Glutamatergic neuron (in vitro differentiated cells): Measurements from ENCODE around the gene COG6. TPM values are rescaled to one million over a fixed set of nuclear protein-coding genes. Genes with fewer than 3 reads are reported as not detected.

Experiments
- DNase-seq: peaks from one replicate; pipeline ENCODE4 v3.0.0; 2022
- H3K27ac Mint-ChIP-seq: one replicate; pipeline ENCODE4 v1.8.0; 2020; ENCODE audit warnings: mild to moderate bottlenecking, mixed read lengths, inconsistent platforms; ENCODE audit not compliant: unreplicated experiment
- H3K27me3 Mint-ChIP-seq: one replicate; pipeline ENCODE4 v1.8.0; 2020; ENCODE audit warnings: mild to moderate bottlenecking, moderate library complexity, mixed read lengths, inconsistent platforms; ENCODE audit not compliant: unreplicated experiment
- H3K36me3 Mint-ChIP-seq: one replicate; pipeline ENCODE4 v1.8.0; 2020; ENCODE audit warnings: mild to moderate bottlenecking, mixed read lengths, inconsistent platforms; ENCODE audit not compliant: unreplicated experiment
- H3K4me1 Mint-ChIP-seq: one replicate; pipeline ENCODE4 v1.8.0; 2020; ENCODE audit warnings: mild to moderate bottlenecking, low read depth, mixed read lengths, inconsistent platforms; ENCODE audit not compliant: unreplicated experiment
- H3K4me3 Mint-ChIP-seq: one replicate; pipeline ENCODE4 v1.8.0; 2020; ENCODE audit warnings: mild to moderate bottlenecking, mixed read lengths, inconsistent platforms; ENCODE audit not compliant: unreplicated experiment
- H3K9me3 Mint-ChIP-seq: one replicate; pipeline ENCODE4 v1.8.0; 2020; ENCODE audit warnings: mild to moderate bottlenecking, moderate library complexity, mixed read lengths, inconsistent platforms; ENCODE audit not compliant: unreplicated experiment
- CTCF ChIP-seq: fragments of 200-600 bp; sonication (generic); IDR thresholded peaks from one replicate; pipeline ENCODE4 v1.5.0; 2021; ENCODE audit not compliant: partially characterized antibody, unreplicated experiment
- long read RNA-seq: library from polyadenylated mRNA; unstranded; transcript quantifications from one replicate; pipeline ENCODE4 v2.0.0, GENCODE V29; 2020; ENCODE audit not compliant: unreplicated experiment
- total RNA-seq: library from RNA; stranded (reverse); fragmentation: NEBNext Ultra II Directional; extraction: Animal tissue kit (Norgen Biotek cat#: 25700); gene quantifications from one replicate; pipeline ENCODE4 v1.2.1, GENCODE V29; 2021; ENCODE audit not compliant: unreplicated experiment

Gene COG6
- total RNA-seq: 25.5 TPM
- long read RNA-seq, partial matches to known transcripts: 0 of 2 reads
- long read RNA-seq, other reads (novel, unspliced or antisense): 1 of 2 reads

- peaks cover 5% of the 10 kb centered on the region for H3K9me3 Mint-ChIP-seq
- H3K27ac Mint-ChIP-seq: peak within 1 kb of the TSS; percentile 10
- TF ChIP-seq CTCF: no peak
- H3K4me3 Mint-ChIP-seq: peak within 1 kb of the TSS; percentile 98
- peaks cover 8% of the 10 kb centered on the region for H3K27me3 Mint-ChIP-seq
- peak; percentile 95 for DNase-seq
- H3K4me1 Mint-ChIP-seq: peaks cover 1% of the 10 kb centered on the region
- no peaks in the 10 kb centered on the region for H3K36me3 Mint-ChIP-seq
Measured at GRCh38 chr13:39655569-39656324, at the start of gene COG6. Gene COG6 (plus strand): TSS chr13:39655662. CDS start chr13:39655727, 65 bp downstream.

- no peak for DNase-seq
- Mint-ChIP-seq H3K4me3 (no peak overlapping the region), H3K4me1 (peaks cover 6% of the 10 kb centered on the region), H3K36me3 (no peaks in the 10 kb centered on the region), H3K9me3 (no peaks in the 10 kb centered on the region), H3K27me3 (peaks cover 7% of the 10 kb centered on the region), H3K27ac (no peak overlapping the region)
- no peak for TF ChIP-seq CTCF
Measured at GRCh38 chr13:39605677-39606320, 49.7 kb upstream of the COG6 start.

GRCh38 chr13:39607876-39608275, 47.6 kb upstream of the COG6 start:
- H3K27ac Mint-ChIP-seq: no peak overlapping the region
- peaks cover 2% of the 10 kb centered on the region for H3K27me3 Mint-ChIP-seq
- DNase-seq: no peak
- H3K9me3 Mint-ChIP-seq: no peaks in the 10 kb centered on the region
- no peak for TF ChIP-seq CTCF
- H3K4me3 Mint-ChIP-seq: no peak overlapping the region
- H3K4me1 Mint-ChIP-seq: peaks cover 3% of the 10 kb centered on the region
- H3K36me3 Mint-ChIP-seq: no peaks in the 10 kb centered on the region

GRCh38 chr13:39612023-39612637, 43.3 kb upstream of the COG6 start:
- Mint-ChIP-seq H3K4me3 (no peak overlapping the region), H3K27ac (no peak overlapping the region), H3K9me3 (no peaks in the 10 kb centered on the region), H3K36me3 (no peaks in the 10 kb centered on the region), H3K27me3 (peaks cover 2% of the 10 kb centered on the region), H3K4me1 (peaks cover 3% of the 10 kb centered on the region)
- peak; percentile 92 for TF ChIP-seq CTCF
- DNase-seq: peak; percentile 57
